GM21360 (cell line): ENCODE results near the gene SLC1A1.
A peak's percentile ranks its signal among the peaks of the same experiment; 100 is the strongest.
"Not testable (repeated sequence)": the region's sequence is repeated elsewhere in the genome, so short reads cannot be mapped to it uniquely, and the experiment has no call there.

Source experiments
- ATAC-seq: cut with Tn5 transposase; IDR thresholded peaks from one replicate; pipeline ENCODE4 v1.9.1; 2021; ENCODE audit warnings: mild to moderate bottlenecking, moderate library complexity; ENCODE audit not compliant: unreplicated experiment

Gene SLC1A1

GRCh38 chr9:4574657-4575243 lies 84.5 kb downstream of the SLC1A1 start:
- peak; percentile 55 for ATAC-seq

- ATAC-seq, result no peak
These were observed 85.7 kb downstream of the SLC1A1 start for GRCh38 chr9:4575997-4576396.

DNA sequence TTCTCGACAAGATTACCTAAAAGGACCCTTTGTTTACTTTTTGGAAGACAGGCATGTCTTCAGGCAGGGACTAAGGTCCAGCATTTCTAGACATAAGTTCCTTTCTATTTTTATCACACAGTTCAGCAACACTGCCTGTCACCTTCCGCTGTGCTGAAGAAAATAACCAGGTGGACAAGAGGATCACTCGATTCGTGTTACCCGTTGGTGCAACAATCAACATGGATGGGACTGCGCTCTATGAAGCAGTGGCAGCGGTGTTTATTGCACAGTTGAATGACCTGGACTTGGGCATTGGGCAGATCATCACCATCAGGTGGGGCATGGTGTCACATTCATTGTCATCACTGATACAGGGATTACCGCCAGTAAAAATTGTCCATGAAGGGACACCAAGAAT lies 86.2 kb downstream of the SLC1A1 start:
- ATAC-seq, result no peak

- ATAC-seq, result no peak
These were observed 88.7 kb downstream of the SLC1A1 start for GRCh38 chr9:4579001-4579400.

- no peak for ATAC-seq
These were observed 90.9 kb downstream of the SLC1A1 start for GRCh38 chr9:4581035-4581760.

GRCh38 chr9:4581861-4582565 lies 91.7 kb downstream of the SLC1A1 start:
- no peak for ATAC-seq

- no peak for ATAC-seq
These were observed 92.7 kb downstream of the SLC1A1 start for GRCh38 chr9:4583001-4583400.

GRCh38 chr9:4584636-4585035 lies 94.4 kb downstream of the SLC1A1 start:
- ATAC-seq, result no peak

DNA sequence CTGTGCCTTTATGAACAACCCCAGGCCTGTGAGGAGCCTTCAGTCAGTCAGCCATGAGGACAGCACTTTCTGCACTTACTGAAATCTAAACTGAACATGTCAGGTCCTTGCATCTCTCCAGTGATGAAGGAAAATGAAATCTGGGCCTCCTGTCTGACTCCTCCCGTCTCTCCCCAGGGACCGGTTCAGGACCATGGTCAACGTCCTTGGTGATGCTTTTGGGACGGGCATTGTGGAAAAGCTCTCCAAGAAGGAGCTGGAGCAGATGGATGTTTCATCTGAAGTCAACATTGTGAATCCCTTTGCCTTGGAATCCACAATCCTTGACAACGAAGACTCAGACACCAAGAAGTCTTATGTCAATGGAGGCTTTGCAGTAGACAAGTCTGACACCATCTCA lies 94.9 kb downstream of the SLC1A1 start:
- no peak for ATAC-seq

DNA sequence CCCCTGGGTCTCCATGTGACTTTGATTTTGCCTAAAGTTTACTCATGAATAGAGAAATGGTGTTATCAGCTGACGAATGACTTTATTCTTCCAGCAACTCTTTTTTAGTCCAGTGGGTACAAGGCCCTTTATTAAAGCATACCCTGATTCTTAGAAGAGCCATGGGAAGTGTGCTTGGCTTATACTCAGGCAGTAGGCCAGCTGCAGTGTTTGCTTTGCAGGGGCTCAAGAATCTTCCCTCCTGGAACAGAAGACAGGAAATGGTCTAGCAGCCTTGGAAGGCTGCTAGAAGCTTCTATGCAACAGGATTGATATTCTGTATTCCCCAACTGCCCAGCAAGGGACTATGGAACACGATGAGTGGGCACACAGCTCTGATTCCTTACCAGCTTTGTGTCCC lies 98.5 kb downstream of the SLC1A1 start:
- no peak for ATAC-seq

DNA sequence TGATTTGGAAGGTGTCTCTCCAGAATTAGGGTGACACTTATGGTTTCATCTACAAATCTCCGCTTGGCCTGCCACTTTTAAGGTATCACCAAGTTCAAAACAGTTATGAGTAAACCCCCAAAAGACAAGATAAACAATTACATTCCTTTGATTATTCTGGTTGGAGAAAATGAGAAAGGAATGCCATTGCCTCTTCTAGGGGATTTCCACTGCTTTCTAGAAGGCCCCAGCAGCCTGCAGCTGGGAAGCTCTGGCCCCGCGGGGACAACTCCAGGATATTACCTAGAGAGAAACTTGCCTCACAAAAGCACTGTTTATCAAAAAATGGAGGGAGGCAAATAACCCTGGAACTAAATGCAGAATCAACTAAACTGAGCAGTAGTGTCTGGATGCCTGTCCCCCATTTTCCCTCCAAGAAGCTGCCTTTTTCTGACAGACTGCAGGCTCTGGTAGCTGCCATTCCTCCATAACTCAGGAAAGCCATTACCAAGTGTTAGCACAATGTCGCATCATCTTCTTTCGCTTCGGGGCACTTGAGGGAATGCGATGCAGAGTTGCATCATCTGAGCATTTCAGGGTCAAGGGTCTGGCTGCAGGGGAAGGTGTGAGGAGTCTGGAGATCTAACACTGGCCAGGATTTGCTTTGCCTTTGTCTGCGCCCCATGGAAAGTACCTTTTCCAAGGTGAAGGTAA lies 100.3 kb downstream of the SLC1A1 start:
- no peak for ATAC-seq

- ATAC-seq, result no peak
These were observed 100.8 kb downstream of the SLC1A1 start for GRCh38 chr9:4591123-4591500.

DNA sequence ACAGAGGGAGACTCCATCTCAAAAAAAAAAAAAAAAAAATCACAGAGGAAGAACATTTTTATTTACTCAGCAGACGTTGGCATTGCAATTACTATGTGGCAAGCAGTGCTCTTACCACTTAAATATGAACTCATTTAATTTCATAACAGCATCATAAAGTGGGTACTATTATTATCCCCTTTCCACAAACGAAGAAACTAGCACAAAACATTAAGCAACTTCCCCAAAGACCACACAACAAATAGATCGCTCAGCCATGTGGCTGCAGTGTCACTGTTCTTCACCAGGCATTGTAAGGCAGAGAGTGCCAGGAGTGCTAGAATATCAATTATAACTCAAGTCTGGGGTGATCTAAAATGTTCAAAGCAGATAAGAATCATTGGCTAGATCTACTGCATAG lies 102.0 kb downstream of the SLC1A1 start:
- ATAC-seq, result no peak

DNA sequence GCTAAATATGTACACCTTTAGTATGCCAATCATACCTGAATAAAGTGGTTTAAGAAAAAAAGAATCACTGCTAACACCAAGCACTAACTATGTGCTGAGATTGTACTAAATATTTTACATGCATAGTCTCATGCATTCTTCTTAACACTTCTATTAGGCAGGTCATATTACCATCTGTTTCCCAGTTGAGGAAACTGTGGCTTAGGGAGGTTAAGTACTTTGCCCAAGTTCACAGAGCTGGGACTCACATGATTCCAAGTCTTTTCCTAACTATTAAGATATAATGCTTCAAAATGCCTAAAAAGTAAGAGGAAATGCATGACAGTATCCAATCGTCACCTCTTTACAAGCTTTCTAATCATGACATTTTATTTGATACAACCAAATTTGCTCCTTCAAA lies 102.6 kb downstream of the SLC1A1 start:
- ATAC-seq, result no peak

DNA sequence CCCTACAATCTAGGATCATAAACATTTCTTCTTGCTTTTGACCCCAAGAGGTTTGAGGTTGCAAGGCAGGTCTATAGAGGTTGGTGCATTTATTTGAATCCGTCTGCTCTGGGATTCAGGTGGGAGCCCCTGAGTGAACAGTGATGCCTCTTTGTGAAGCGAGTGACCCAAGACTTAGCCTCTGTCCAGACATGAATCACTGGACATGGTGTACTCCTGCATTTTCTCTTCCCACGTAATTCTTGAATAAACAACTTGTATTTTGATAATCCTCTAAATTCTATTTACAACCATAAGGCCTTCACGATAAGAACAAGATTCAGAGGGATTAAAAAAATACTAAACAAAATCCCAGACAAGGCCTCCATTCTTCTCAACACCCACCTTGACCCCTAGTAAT lies 104.3 kb downstream of the SLC1A1 start:
- no peak for ATAC-seq

GRCh38 chr9:4594994-4595393 lies 104.7 kb downstream of the SLC1A1 start:
- no peak for ATAC-seq

- ATAC-seq, result no peak
These were observed 106.1 kb downstream of the SLC1A1 start for GRCh38 chr9:4596165-4596922.

- no peak for ATAC-seq
These were observed 110.1 kb downstream of the SLC1A1 start for GRCh38 chr9:4600368-4600767.

DNA sequence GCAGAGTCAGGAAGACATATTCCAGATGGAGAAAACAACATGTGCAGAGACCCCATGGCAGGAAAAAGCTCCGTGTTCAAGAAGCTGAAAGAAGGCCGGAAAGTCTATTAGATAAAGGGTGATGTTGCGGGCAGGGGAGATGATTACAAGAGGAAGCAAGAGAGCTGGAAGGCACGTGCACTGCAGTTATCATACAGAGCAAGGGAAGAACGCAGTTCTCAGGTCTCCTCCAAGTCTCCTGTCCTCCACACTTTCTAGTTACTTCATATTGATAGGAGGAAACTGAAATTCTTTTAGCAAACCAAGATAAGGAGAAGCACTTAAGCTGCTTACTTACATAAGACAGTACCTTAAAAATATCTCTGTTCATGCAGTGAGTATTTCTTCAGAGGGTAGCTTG lies 113.6 kb downstream of the SLC1A1 start:
- no peak for ATAC-seq

DNA sequence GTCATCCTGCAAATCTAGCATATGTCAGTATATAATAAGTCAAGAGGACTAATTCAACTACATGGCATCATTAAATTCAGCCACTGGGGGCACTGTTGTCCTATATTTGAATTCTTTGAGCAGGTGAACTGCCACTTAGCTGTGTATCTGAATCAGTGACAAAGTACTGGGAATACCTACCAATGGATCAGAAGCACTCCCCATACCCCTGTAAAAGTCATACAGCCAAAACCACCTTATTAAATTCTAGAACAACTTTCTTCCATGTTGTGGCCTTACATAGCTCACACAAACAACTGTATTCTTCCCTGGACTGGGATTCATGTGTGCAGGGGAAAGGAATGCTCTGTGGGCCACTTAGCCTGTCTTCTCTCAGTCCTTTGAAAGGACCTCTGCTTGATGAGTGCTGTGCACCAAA lies 114.4 kb downstream of the SLC1A1 start:
- no peak for ATAC-seq

DNA sequence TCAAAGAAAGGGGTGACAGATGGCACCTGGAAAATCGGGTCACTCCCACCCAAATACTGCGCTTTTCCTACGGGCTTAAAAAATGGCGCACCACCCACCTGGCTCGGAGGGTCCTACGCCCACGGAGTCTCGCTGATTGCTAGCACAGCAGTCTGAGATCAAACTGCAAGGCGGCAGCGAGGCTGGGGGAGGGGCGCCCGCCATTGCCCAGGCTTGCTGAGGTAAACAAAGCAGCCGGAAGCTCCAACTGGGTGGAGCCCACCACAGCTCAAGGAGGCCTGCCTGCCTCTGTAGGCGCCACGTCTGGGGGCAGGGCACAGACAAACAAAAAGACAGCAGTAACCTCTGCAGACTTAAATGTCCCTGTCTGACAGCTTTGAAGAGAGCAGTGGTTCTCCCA lies 115.8 kb downstream of the SLC1A1 start:
- ATAC-seq, result not testable (repeated sequence)
